OCI-LY3 (cell line): ENCODE measurements around the gene CMTM3.
A peak's percentile ranks its signal among the peaks of the same experiment; 100 is the strongest.

Experiments used
- H2AFZ ChIP-seq: fragments of 200-600, 300-600 bp; shearing (Covaris generic); 2 replicates; pipeline ENCODE4 v1.6.0; 2014; ENCODE audit warnings: antibody characterized with exemption, low read depth, low read length
- H3K27ac ChIP-seq: fragments of 200-600, 300-600 bp; sonication (generic); 2 replicates; pipeline ENCODE4 v1.5.1; 2014; ENCODE audit warnings: mild to moderate bottlenecking, low read length, moderate library complexity, mixed read lengths
- H3K27me3 ChIP-seq: fragments of 200-600, 300-600 bp; sonication (generic); 2 replicates; pipeline ENCODE4 v1.6.1; 2014; ENCODE audit warnings: low read depth, low read length, mixed read lengths
- H3K36me3 ChIP-seq: fragments of 200-600, 300-600 bp; sonication (generic); replicated peaks from 2 replicates; pipeline ENCODE3; 2014; ENCODE audit warnings: low read depth, low read length, mixed read lengths
- H3K4me1 ChIP-seq: fragments of 300-600, 200-600 bp; sonication (generic); 2 replicates; pipeline ENCODE4 v1.6.1; 2014; ENCODE audit warnings: low read length, mixed read lengths
- H3K4me2 ChIP-seq: fragments of 200-600, 300-600 bp; sonication (generic); 2 replicates; pipeline ENCODE4 v1.6.1; 2014; ENCODE audit warnings: low read length, mixed read lengths
- H3K4me3 ChIP-seq: fragments of 300-600, 200-600 bp; sonication (generic); 2 replicates; pipeline ENCODE4 v1.5.1; 2014; ENCODE audit warnings: antibody characterized with exemption, mild to moderate bottlenecking, low read length, moderate library complexity
- H3K79me2 ChIP-seq: fragments of 300-600, 200-600 bp; shearing (Covaris generic); 2 replicates; pipeline ENCODE4 v1.6.1; 2014; ENCODE audit warnings: mild to moderate bottlenecking, low read length, mixed read lengths
- H3K9ac ChIP-seq: fragments of 300-600, 200-600 bp; shearing (Covaris generic); 2 replicates; pipeline ENCODE4 v1.6.0; 2014; ENCODE audit warnings: mild to moderate bottlenecking, low read length, moderate library complexity
- H3K9me3 ChIP-seq: fragments of 200-600, 300-600 bp; shearing (Covaris generic); 2 replicates; pipeline ENCODE4 v1.6.1; 2014; ENCODE audit warnings: low read length, mixed read lengths; ENCODE audit not compliant: insufficient read depth
- H4K20me1 ChIP-seq: fragments of 200-600, 300-600 bp; sonication (generic); 2 replicates; pipeline ENCODE4 v1.6.1; 2016; ENCODE audit warnings: low read length, mixed read lengths; ENCODE audit not compliant: insufficient read depth
- EZH2phosphoT487 ChIP-seq: fragments of 200-600 bp; shearing (Covaris generic); IDR thresholded peaks from 2 replicates; pipeline ENCODE4 v1.6.1; 2018; ENCODE audit warnings: antibody characterized with exemption, mixed run types, low read depth
- TF ChIP-seq, protein P1 (sequence below): fragments of 200-600, 300-600 bp; sonication (generic); IDR thresholded peaks from 2 replicates; pipeline ENCODE4 v1.5.1; 2014; ENCODE audit warnings: antibody characterized with exemption, low read length, low read depth

The CMTM3 gene, protein sequence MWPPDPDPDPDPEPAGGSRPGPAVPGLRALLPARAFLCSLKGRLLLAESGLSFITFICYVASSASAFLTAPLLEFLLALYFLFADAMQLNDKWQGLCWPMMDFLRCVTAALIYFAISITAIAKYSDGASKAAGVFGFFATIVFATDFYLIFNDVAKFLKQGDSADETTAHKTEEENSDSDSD

DNA sequence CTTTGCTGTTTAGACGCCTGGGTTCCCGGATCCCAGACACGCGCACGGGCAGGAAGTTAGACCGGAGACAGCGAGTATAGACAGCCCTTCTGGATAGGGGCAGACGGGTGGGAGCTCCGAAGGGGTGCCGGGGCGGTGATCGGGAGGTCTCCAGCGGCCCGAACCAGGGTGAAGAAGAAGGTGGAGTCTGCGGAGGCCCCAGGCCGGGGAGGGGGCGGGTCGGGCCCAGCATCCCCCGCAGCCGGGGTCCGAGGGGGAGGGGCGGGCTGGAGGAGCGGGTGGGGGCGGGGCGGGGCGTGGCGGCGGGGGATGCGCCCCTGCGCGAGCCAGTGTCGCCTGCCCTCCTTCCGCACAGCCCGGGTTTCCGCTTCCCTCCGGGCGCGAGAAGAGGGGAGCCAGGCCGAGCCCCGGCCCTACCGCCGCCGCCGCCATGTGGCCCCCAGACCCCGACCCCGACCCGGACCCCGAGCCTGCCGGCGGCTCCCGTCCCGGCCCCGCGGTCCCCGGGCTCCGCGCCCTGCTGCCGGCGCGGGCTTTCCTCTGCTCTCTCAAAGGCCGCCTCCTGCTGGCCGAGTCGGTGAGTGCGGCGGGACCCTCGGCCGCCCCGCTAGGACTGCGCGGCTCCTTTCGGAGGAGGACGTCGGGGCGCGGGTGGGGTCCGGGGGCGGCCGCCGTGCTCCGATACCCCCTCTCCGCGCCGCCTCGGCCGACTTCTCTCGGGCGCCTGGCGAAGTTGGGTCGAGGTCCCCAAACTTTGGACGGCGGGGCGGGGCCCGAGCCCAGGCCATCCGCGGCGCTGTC, at the start of gene CMTM3:
Gene CMTM3, plus strand, starts transcription at position 329 of the 801 bp plus-strand sequence. Its CDS starts 102 bp downstream, at position 431.
- Histone ChIP-seq H3K9ac (peak within 1 kb of the TSS; percentile 88), H4K20me1 (peaks cover 33% of the 10 kb centered on the region), H3K4me1 (peaks cover 45% of the 10 kb centered on the region), H3K36me3 (peaks cover 17% of the 10 kb centered on the region), H3K4me2 (peak within 1 kb of the TSS; percentile 100), H3K4me3 (peak within 1 kb of the TSS; percentile 88), H3K27me3 (peaks cover 8% of the 10 kb centered on the region), H3K79me2 (peaks cover 26% of the 10 kb centered on the region), H2AFZ (peak within 1 kb of the TSS; percentile 75), H3K27ac (peak within 1 kb of the TSS; percentile 83), H3K9me3 (peaks cover 12% of the 10 kb centered on the region)
- TF ChIP-seq, protein P1, sequence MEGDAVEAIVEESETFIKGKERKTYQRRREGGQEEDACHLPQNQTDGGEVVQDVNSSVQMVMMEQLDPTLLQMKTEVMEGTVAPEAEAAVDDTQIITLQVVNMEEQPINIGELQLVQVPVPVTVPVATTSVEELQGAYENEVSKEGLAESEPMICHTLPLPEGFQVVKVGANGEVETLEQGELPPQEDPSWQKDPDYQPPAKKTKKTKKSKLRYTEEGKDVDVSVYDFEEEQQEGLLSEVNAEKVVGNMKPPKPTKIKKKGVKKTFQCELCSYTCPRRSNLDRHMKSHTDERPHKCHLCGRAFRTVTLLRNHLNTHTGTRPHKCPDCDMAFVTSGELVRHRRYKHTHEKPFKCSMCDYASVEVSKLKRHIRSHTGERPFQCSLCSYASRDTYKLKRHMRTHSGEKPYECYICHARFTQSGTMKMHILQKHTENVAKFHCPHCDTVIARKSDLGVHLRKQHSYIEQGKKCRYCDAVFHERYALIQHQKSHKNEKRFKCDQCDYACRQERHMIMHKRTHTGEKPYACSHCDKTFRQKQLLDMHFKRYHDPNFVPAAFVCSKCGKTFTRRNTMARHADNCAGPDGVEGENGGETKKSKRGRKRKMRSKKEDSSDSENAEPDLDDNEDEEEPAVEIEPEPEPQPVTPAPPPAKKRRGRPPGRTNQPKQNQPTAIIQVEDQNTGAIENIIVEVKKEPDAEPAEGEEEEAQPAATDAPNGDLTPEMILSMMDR: peak; percentile 56
- no peak for TF ChIP-seq EZH2phosphoT487

DNA sequence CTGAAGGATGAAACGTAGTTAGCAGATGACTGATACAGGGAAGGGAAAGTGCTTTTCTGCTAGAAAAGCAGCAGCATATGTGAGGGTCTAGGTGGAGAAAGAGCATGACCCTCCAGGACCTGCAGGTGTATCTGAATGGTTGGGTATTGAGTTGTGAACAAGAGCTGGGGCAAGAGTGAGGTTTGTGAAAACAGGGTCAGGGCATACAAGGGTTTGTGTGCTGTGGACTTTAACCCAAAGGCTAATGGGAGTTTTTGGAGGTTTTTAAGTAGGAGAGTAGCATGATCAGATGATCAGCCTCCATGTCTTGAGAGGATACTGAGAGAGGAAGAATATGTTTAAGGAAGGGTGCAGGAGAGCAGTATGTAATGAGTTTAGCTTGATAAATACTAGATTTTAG, 44.4 kb upstream of the CMTM3 start:
- Histone ChIP-seq H3K27ac (no peak overlapping the region), H3K4me1 (peaks cover 17% of the 10 kb centered on the region), H3K4me2 (no peak overlapping the region), H4K20me1 (no peaks in the 10 kb centered on the region), H3K27me3 (no peaks in the 10 kb centered on the region), H3K4me3 (no peak overlapping the region), H2AFZ (no peak overlapping the region), H3K36me3 (peaks cover 52% of the 10 kb centered on the region), H3K9me3 (no peaks in the 10 kb centered on the region), H3K79me2 (no peaks in the 10 kb centered on the region), H3K9ac (no peak overlapping the region)
- no peak for TF ChIP-seq EZH2phosphoT487
- TF ChIP-seq, protein P1: no peak

DNA sequence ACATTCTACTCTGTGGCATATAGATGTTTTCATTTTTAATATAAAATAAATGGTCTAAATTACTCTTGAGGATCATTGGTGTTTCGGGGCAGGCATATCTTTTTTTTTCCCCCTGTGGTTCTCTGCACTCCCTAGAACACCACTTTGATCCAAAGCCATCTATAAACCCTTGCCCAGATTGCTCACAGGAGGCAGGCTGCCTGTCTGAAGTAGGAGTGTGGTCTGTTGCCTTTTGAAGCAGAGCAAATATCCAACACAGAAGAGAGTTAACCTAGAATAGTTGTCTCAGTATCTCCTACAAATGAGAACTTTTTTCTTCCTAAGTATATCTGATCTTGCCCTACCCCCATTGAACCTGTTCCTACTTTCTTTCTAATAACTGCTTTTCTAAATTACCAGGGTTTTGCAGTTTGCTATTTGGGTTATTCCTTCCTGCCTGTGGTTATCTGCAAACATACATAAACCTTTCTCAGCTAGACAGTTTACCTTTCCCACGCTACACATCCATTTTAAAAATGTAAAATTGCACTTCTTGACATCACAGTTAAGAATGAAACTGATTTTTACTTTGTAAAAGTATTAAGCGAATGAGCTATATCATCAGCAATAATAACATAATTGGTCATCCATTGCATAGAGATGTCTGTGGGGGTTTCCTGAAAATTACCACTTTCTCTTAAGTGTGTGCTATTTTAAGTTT, 43.0 kb upstream of the CMTM3 start:
- Histone ChIP-seq H3K9ac (no peak overlapping the region), H3K4me3 (no peak overlapping the region), H3K4me2 (no peak overlapping the region), H3K27ac (no peak overlapping the region), H3K27me3 (no peaks in the 10 kb centered on the region), H3K79me2 (no peaks in the 10 kb centered on the region), H2AFZ (no peak overlapping the region), H4K20me1 (no peaks in the 10 kb centered on the region), H3K4me1 (peaks cover 17% of the 10 kb centered on the region), H3K36me3 (peaks cover 61% of the 10 kb centered on the region), H3K9me3 (no peaks in the 10 kb centered on the region)
- TF ChIP-seq, protein P1: no peak
- TF ChIP-seq EZH2phosphoT487: no peak

DNA sequence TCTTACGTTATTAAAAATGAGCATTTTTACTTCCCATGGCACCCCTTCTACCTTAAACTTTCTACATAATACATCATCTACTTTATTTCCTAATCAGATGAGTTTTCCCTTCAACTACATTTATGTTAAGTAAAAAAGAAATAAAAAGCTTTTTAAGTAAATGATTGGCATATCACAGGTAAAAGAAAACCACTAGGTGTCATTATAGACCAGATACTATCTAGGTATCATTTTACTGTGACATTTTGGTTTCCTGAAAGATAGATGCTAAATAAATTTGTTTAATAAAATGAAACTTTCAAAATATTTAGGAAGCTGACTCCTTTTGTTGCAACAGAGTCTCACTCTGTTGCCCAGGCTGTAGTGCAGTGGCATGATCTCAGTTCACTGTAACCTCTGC, 42.1 kb upstream of the CMTM3 start:
- no peaks in the 10 kb centered on the region for H3K79me2 ChIP-seq
- no peak overlapping the region for H3K4me2 ChIP-seq
- peaks cover 65% of the 10 kb centered on the region for H3K36me3 ChIP-seq
- H2AFZ ChIP-seq: no peak overlapping the region
- no peak for TF ChIP-seq EZH2phosphoT487
- TF ChIP-seq, protein P1: peak; percentile 42
- peaks cover 17% of the 10 kb centered on the region for H3K4me1 ChIP-seq
- no peak overlapping the region for H3K27ac ChIP-seq
- no peak overlapping the region for H3K4me3 ChIP-seq
- H3K9me3 ChIP-seq: no peaks in the 10 kb centered on the region
- H4K20me1 ChIP-seq: no peaks in the 10 kb centered on the region
- no peak overlapping the region for H3K9ac ChIP-seq
- H3K27me3 ChIP-seq: no peaks in the 10 kb centered on the region
